Stimulated activated CD8-positive, alpha-beta memory T cell treated with anti-CD3 and anti-CD28 coated beads, Interleukin-7, amount 100 ng/mL, for 48 hours (primary cell): ENCODE measurements around the gene SGCG.
"Not testable (repeated sequence)": the region's sequence is repeated elsewhere in the genome, so short reads cannot be mapped to it uniquely, and the experiment has no call there.

Experiments
- DNase-seq, 2 donors: peaks; one replicate each; pipeline ENCODE4 v3.0.0-alpha.2; 2020; ENCODE audit warnings: low read depth in 1 of 2; ENCODE audit errors: extremely low read depth in 1 of 2

Gene SGCG, protein sequence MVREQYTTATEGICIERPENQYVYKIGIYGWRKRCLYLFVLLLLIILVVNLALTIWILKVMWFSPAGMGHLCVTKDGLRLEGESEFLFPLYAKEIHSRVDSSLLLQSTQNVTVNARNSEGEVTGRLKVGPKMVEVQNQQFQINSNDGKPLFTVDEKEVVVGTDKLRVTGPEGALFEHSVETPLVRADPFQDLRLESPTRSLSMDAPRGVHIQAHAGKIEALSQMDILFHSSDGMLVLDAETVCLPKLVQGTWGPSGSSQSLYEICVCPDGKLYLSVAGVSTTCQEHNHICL

DNA sequence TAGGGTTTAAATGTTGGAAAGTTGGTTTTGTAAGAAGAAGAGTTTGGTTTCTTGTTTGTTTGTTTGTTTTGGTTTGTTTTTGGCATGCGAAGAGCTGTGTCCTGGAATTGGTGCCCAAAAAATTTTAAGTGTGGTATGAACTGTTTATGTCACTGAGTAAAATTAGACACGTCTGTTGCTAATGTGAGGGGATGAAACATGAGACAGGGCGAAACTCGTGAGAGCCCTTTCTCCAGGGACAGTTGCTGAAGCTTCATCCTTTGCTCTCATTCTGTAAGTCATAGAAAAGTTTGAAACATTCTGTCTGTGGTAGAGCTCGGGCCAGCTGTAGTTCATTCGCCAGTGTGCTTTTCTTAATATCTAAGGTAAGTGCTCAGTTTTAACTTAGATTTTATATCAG lies at the start of gene SGCG:
SGCG (plus strand) TSS at position 269 of the 400 bp plus-strand sequence. CDS start 22,716 bp downstream, outside the sequence.
- DNase-seq: no peak

DNA sequence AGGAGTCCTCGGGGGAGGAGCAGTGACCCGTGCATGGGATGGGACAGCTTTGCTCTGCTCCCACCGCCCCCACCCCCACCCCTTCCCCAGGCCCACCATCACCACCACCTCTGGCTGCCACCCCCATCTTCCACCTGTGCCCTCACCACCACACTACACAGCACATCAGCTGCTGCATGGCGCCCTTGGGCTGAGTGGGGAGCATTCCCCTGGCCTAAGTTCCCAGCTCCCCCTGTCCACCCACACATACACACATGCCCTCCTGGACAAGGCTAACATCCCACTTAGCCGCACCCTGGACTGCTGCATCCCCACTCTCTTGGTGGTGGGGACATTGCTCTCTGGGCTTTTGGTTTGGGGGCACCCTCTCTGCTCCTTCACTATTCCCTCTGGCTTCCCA lies 46.2 kb upstream of the SGCG start:
- DNase-seq: no peak

DNA sequence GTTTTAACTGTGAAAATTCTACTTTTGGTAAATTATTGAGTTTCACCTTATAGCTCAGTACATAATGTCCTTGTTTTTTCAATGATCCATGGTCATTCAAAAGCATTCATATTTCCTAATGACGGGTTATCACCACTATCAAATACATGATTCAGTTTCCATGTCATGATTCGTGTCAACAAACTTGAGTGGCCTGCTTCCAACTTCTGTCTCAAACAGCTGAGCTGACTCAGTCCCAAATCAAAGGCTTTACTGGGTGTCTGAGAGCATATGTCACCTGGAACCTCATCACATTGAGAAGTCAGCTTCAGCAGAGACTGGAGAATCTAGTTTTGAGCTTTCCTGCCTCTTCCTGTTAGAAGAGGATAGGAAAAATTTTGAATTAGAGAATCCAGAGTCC lies 40.3 kb upstream of the SGCG start:
- DNase-seq: no peak

DNA sequence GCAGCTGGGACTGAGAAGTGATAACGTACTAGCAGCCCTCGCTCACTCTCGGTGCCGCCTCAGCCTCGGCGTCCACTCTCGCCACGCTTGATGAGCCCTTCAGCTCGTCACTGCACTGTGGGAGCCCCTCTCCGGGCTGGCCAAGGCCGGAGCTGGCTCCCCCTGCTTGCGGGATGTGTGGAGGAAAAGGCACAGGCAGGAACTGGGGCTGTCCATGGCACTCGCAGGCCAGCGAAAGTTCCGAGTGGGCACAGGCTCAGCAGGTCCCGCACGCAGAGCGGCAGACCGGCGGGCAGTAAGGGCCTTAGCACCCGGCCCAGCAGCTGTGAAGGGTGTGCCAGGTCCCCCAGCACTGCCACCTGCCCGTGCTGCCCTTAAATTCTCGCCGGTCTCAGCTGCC lies 38.8 kb upstream of the SGCG start:
- no peak for DNase-seq

DNA sequence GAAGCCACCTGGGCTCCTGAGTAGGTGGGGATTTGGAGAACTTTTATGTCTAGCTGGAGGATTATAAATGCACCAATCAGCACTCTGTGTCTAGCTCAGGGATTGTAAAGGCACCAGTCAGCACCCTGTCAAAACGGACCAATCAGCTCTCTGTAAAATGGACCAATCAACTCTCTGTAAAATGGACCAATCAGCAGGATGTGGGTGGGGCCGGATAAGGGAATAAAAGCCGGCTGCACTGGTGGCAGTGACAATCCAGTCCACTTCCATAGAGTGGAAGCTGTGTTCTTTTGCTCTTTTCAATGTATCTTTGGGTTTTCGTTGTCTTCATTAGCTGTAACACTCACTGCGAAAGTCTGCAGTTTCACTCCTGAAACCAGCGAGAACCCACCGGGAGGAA lies 38.2 kb upstream of the SGCG start:
- DNase-seq: not testable (repeated sequence)

DNA sequence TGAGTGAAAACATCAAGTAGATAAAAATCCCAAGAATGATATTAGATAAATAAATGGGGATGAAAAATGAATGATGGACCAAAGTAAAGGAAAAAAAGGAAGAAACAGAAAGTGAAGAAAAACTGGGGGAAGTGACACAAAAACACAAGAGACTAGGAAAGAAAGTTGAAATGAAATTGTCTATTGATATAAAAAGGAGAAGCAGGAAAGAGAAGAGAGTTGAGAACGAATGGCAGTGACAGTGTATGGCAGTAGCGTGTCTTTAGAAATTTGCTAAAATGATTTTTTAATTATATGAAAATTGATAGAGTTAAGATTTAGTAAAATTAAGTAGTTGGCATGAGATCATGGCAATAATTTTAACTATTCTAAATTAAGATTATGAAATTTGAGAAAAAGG lies 36.3 kb upstream of the SGCG start:
- no peak for DNase-seq

DNA sequence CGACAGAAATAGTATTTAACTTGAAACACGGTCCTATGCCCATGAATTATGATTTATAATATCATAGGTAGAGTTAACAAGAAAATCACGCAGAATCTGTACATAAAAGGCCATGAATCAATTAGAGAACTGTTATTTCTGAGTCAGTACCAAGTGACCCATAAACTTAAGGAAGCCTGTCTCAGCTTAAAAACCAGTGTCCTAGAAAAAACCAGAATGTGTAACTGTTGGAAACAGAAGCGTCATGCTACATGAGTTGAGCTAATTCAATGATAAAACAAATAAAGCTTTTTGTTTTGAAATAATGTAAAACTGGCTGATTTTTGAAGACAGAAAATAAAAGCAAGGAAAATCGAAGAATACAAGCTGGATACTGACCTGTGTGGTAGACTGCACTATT lies 34.8 kb upstream of the SGCG start:
- DNase-seq: no peak

DNA sequence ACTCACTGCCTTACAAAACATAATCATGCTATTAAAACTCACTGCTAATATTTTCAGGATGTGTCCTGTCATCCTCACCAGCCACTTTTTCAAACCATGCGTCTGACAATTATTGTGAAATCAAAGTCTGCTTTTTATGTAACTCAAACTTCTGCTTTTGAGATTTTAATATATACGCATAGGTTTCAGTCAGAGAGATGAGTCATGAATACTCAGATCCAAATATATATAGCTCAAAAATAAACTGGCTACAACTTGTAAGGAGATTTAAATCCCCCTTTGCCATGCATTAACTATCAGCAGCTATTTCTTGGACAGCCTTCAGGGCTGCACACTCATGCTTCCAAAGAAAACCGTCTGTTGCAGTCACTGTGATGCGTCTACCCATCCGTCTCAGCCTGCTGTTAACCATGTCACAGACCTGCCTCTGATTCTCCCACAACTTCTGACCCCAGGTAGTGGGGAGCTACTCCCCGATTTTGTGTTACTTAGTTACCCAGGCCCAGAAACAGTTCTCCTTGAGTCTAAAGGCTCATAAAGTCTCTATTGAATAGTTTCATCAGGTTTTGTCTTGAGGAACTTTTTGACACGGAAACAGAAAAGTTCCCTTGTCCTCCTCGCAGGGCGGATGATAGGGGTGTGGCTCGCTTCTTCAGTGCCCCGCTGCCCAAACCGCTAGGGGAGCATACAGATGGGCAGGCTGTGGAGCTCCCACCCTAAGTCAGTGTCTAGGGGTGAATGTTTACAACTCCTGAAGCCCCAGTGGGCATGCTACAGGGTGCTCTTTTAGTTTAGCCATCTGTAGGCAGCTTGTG lies 33.8 kb upstream of the SGCG start:
- DNase-seq: no peak

DNA sequence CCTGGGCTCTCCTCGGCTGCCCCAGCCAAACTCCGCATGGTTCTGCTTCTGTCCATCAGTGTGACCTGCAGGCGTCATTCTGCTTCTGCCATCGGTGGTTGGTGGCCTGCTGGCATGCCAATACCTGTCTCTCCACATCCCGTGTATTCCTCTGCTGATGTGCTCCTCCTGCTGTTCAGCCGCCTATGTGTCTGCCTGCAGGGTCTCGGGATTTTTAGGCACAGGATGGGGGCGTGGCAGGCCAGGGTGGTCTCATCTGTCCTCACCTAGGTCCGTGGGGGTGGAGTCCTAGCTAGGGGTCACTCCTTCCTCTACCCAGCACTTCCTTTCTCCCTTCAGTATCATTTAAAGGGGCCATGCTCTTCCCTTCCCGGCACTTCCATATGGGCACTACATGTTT lies 33.0 kb upstream of the SGCG start:
- DNase-seq: no peak

DNA sequence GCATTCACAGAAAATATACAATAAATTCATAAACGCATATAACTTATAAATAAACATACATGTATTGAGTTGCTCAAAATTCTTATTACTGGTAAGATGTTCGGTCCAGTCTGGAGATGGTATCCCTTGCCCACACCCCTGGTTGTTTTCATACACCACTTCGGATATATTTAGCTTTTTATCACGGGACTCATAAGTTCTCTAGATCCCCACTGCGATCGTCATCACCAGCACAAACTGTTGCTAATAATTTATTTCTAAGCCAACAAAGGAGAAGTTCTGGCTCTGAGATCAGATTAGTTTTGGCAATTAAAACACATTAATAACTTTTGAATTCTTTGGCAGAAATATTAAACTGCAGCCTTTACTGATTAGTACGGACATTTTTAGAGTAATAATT lies 23.0 kb upstream of the SGCG start:
- DNase-seq: no peak

DNA sequence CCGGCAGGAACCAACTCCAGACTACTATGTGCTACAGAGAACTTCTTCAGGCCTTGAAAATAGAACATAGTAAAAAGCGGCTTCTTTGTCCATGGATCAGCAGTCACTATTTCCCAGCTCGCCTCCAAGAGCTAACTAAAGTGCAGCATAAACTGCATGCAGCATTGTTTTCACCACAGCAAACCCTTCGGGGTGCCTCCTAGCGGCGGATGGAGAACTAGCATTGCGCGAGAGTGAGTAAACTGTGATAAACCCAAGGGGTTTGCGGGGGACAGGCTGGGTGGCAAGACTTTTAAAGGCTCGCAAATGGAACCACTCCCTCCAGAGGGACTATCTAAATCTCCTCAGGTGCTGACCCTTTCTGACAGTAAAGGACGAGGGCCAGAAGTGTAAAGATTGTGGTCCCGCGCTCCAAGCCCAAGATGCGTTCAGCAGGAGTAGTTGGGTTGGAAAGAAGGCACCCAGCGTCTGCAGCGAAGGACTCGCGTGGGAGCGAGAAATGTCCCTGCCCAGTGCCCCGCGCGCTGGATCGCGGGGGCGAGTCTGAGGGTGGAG lies 21.5 kb upstream of the SGCG start:
- DNase-seq: peak in 1 of 2 donors; percentile 4

DNA sequence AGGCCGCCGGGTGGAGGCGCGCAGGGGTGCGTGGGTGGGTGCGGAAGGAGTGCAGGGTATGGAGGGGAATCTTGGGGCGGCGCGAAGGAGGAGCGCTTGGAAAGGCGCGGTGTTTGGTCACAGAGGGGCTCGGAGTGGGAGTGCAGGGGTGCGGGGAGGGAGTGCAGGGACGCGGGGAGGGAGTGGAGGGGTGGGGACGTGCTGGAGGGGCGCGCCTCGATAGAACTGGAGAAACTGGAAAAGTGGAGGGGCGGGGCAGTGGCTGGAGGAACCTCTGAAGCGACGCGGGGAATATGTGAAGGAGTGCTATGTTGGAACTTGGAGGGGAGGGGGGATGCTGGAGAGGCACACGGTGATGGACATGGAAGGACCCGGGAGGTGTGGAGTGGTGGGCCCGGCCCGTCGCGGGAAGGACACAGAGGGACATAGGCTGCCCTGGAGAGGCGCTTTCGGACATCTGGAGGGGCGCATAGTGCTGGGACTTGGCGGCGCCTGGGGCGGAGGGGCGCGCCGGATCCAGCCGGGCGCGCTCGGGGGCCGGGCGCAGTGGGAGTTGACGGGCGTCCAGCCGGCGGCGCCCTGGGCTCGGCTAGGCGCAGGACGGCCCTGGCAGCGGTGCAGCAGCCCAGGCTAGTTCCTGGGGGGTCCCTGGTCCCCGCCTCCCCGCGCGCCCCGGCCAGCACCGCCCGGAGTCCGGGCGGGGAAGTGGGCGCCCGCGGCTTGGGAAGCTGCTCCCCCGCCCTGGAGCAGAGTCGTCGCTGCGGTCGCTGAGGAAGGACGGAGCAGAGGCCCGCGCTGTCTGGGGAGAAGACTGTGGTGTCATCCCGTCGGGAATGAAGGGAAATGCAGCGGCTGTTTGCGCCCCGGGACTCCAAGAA lies 20.8 kb upstream of the SGCG start:
- DNase-seq: no peak

DNA sequence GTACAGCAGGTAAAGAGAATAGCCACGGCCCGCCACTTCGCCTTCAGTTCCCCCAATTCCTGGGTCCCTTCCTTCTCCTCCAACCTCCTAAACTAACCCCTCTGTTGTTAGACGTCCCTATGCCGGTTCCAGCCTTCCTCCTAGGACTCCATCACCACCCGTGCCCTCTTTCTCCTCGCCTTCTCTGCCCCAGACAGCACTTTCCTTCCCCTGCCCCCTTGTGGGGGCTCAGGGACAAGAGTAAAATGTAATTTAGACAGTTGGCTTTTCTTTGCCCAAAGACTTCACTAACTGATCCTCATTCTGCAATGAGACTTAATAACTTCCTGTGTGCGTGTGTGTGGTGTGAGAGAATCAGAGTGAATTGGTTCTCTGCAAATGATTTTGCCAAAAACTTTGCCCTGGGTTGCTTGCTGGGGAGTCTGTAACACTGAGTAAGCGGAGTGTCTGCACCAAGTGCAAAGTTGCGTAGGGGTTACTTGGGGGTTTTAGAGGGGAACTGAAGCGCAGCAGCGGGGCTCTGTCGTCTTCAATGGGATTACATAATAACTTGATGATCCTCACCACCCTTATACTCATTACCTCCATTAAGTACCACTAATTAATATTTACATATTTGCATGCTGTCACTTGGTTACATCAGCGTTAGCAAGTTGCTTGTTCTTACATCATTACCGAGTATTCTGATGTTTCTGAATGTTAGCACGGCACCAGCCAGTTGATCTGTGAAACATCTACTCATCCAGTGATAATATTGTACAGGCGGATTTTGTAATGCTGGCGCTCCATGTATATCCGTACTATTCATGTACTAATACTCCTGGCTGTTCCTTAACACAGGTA lies 19.9 kb upstream of the SGCG start:
- DNase-seq: no peak

DNA sequence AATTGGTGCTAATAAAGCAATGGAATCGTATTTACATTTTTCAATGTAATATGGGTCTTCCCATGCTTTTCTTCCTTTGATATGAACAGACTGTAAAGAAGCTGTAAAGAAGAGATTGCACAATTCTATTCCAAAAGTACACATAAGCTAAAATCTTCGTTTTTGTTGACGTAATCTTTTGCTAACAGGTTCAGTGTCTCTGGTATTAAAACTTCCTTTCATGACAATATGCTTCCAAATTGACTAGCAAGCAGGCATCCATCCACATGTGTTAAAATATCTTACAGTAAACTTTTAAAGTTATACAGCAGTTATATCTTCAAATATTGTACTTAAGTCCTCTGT lies 19.3 kb upstream of the SGCG start:
- no peak for DNase-seq

DNA sequence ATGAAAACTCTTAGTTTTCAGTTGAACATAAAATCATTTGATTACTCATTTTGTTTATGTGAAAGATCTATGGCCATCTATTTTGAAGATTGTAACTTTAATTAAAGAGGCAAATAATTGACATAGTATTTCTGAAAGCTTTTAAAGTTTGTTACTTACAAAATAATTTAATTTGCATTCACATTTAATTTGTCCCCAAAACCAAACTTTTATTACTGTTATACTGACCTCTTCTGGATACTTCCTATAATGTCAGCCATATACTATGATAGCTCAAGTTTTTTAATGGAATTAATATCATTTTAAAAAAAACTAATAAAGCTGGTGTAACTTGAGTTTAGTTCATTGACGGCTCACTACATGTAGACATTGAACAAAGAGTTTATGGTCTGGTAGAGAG lies 4.9 kb upstream of the SGCG start:
- DNase-seq: no peak

DNA sequence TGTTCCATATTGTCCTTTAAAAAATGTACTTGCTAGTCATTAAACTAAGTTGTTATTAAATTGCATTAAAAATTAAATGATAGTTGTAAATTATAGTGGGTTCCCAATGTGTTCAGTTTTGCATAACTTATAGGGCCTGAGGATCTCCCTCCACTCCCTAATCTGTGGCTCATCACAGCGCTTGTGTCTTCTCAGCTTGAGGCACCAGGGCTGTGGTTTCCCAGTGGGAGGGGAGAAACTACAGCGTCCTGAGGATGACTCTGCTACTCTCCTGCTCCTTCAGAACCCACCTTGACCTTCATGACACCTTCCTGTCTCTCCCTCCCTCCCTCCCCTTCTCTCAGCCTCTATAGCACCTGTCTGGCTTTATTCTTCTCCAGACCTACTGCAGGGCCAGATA lies 1.4 kb downstream of the SGCG start:
- DNase-seq: no peak

DNA sequence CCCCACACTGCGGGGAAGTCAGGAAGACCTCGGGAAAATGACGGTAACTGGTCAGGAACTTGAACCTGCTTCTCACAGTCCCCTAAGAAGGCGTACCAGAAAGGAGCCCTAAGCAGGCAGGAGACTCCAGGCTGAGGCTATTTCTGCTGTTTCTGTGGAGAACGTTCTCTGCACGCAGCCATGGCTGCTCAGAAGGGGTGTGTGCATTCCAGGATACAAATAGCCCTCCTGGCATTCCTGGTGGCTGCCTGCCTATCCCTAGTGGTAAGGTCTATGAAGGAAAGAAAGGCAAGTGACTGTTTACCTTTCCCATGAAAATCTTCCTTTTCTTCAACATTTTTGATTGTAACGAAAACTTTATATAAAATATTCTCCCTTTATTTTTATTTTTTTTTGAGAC lies 2.5 kb downstream of the SGCG start:
- no peak for DNase-seq

DNA sequence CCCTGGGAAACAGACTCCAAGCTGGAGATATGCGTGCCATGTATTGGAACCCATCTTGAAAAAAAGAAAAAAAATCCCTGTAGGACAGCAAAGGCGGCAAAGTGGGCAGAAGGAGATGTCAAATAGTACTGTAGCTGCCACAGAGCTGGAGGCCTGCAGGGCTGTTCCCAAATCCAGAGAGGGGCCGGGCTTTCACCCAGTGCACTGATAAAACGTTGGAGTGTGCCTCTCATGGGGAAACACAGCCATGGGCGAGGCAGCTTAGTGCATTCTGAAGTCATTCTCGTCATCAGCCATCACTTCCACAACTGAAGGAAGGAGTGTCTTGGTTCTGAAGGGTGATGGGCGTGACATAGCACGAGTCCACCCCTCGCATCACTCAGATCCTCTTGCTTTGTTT lies 4.8 kb downstream of the SGCG start:
- no peak for DNase-seq

DNA sequence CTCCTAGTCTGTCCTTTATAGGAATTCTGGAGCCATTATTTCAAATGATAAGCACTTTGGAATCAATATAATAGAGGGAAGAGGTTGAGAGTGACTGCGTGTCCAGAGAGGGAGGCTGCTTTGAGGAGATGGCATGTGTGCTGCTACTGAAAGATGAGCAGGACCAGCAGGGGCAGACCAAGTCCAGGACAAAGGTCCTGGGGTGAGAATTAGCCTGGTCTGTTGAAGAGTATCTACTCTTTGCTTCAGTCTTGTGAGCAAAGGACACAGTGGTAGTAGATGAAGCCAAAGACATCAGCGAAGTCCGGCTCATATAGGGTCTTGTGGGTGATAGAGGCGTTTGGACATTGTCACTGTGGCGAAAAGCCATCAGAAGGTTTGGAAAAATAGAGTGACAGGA lies 21.1 kb downstream of the SGCG start:
- no peak for DNase-seq

DNA sequence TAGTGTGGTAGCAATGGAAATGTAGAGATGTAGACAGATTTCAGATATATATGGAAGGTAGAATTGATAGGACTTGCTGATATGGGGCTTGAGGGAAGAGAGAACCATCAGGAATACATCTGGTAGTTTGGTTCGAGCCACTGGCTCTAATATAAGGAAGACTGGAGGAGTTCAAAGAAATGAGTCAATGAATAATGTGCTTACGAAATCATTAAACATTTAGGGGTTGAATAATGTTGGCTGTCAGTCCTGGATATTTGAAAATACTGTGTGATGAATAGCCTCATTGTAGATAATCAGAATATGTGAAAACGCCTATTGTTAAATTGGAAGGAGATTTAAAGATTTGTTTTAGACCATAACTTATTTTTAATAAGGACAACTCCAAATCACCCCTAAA lies 21.6 kb downstream of the SGCG start:
- no peak for DNase-seq
